Stimulated activated naive CD4-positive, alpha-beta T cell treated with Interleukin-2 at 50 U/mL for 16 hours (primary cell): ENCODE data around the gene CSTB.

Experiments
- DNase-seq: peaks from one replicate; lab custom pipeline; 2025; lab: John Stamatoyannopoulos, UW

CSTB gene

GRCh38 chr21:43750339-43751033, 25.6 kb downstream of the CSTB start:
- no peak for DNase-seq

GRCh38 chr21:43749651-43750262, 26.4 kb downstream of the CSTB start:
- DNase-seq = no peak

- DNase-seq = no peak
These were observed 27.5 kb downstream of the CSTB start for GRCh38 chr21:43748622-43749021.

GRCh38 chr21:43745772-43746517, 30.2 kb downstream of the CSTB start:
- no peak for DNase-seq

- DNase-seq = no peak
These were observed 31.4 kb downstream of the CSTB start for GRCh38 chr21:43744725-43745124.

GRCh38 chr21:43743947-43744346, 32.2 kb downstream of the CSTB start:
- no peak for DNase-seq

GRCh38 chr21:43741423-43742096, 34.5 kb downstream of the CSTB start:
- no peak for DNase-seq

GRCh38 chr21:43740497-43741156, 35.5 kb downstream of the CSTB start:
- DNase-seq = no peak

- no peak for DNase-seq
These were observed 36.3 kb downstream of the CSTB start for GRCh38 chr21:43739621-43740435.

GRCh38 chr21:43737158-43737950, 38.8 kb downstream of the CSTB start:
- DNase-seq = no peak

GRCh38 chr21:43736224-43736883, 39.8 kb downstream of the CSTB start:
- DNase-seq = no peak

GRCh38 chr21:43735236-43736091, 40.6 kb downstream of the CSTB start:
- no peak for DNase-seq

- no peak for DNase-seq
These were observed 41.2 kb downstream of the CSTB start for GRCh38 chr21:43734928-43735229.

- peak; percentile 4 for DNase-seq
These were observed 41.8 kb downstream of the CSTB start for GRCh38 chr21:43734131-43734927.

- DNase-seq = no peak
These were observed 42.5 kb downstream of the CSTB start for GRCh38 chr21:43733529-43734071.

- DNase-seq = no peak
These were observed 43.0 kb downstream of the CSTB start for GRCh38 chr21:43733060-43733459.

GRCh38 chr21:43731891-43732711, 44.0 kb downstream of the CSTB start:
- no peak for DNase-seq
